Neural cell (in vitro differentiated cells): ENCODE measurements around the gene NKX3-2. TPM values are rescaled to one million over a fixed set of nuclear protein-coding genes. Genes with fewer than 3 reads are reported as not detected.

Source experiments
- H2AFZ ChIP-seq: fragments of 200-600, 300-800 bp; sonication (generic), shearing (Covaris generic); 2 replicates; pipeline ENCODE4 v1.6.0; 2014; ENCODE audit warnings: low read depth, mild to moderate bottlenecking, antibody characterized with exemption, low read length, moderate library complexity
- H3F3A ChIP-seq: fragments of 200-600 bp; shearing (Covaris generic); 2 replicates; pipeline ENCODE4 v1.6.1; 2016; ENCODE audit warnings: mild to moderate bottlenecking, moderate library complexity, mixed read lengths, antibody characterized with exemption, low read length; ENCODE audit not compliant: insufficient read depth, poor library complexity, severe bottlenecking
- H3K27ac ChIP-seq: fragments of 200-600, 300-800 bp; sonication (generic), shearing (Covaris generic); 2 replicates; pipeline ENCODE4 v1.5.1; 2014; ENCODE audit warnings: mild to moderate bottlenecking, low read length, moderate library complexity
- H3K27me3 ChIP-seq: fragments of 300-800, 200-600 bp; sonication (generic), shearing (Covaris generic); 2 replicates; pipeline ENCODE4 v1.6.0; 2014; ENCODE audit warnings: mild to moderate bottlenecking, low read depth, low read length, moderate library complexity; ENCODE audit not compliant: insufficient read depth
- H3K36me3 ChIP-seq: fragments of 300-800, 200-600 bp; sonication (generic), shearing (Covaris generic); 2 replicates; pipeline ENCODE4 v1.5.1; 2014; ENCODE audit warnings: mild to moderate bottlenecking, antibody characterized with exemption, low read length, moderate library complexity; ENCODE audit not compliant: insufficient read depth
- H3K4me2 ChIP-seq: fragments of 300-800, 200-600 bp; sonication (generic), shearing (Covaris generic); 2 replicates; pipeline ENCODE4 v1.6.0; 2014; ENCODE audit warnings: mild to moderate bottlenecking, low read length
- H3K4me3 ChIP-seq: fragments of 300-800, 200-600 bp; sonication (generic), shearing (Covaris generic); 2 replicates; pipeline ENCODE4 v1.5.1; 2014; ENCODE audit warnings: mild to moderate bottlenecking, low read length, moderate library complexity
- H3K79me2 ChIP-seq: fragments of 200-600 bp; shearing (Covaris generic); replicated peaks from 2 replicates; pipeline ENCODE4 v1.6.0; 2014; ENCODE audit warnings: mild to moderate bottlenecking, low read length, moderate library complexity; ENCODE audit not compliant: insufficient read depth
- H3K9ac ChIP-seq: fragments of 300-800, 200-600 bp; sonication (generic), shearing (Covaris generic); 2 replicates; pipeline ENCODE4 v1.6.1; 2016; ENCODE audit warnings: mild to moderate bottlenecking, low read length, mixed read lengths
- H3K9me2 ChIP-seq: fragments of 200-600 bp; shearing (Covaris generic); 2 replicates; pipeline ENCODE4 v1.6.1; 2016; ENCODE audit warnings: mild to moderate bottlenecking, low read length, mixed read lengths; ENCODE audit not compliant: insufficient read depth
- H3K9me3 ChIP-seq: fragments of 200-600, 300-800 bp; sonication (generic), shearing (Covaris generic); 2 replicates; pipeline ENCODE4 v1.6.1; 2016; ENCODE audit warnings: mild to moderate bottlenecking, mixed run types, low read length, moderate library complexity, mixed read lengths
- H4K20me1 ChIP-seq: fragments of 200-600 bp; shearing (Covaris generic); 2 replicates; pipeline ENCODE4 v1.6.1; 2016; ENCODE audit warnings: mild to moderate bottlenecking, mixed run types; ENCODE audit not compliant: insufficient read depth
- EP300 ChIP-seq: fragments of 450-650 bp; conservative IDR thresholded peaks from 2 replicates; pipeline ENCODE4 v1.6.1; 2014; ENCODE audit warnings: antibody characterized with exemption, mild to moderate bottlenecking, moderate library complexity; ENCODE audit not compliant: poor library complexity, severe bottlenecking
- EZH2 ChIP-seq: fragments of 200-600, 300-800 bp; shearing (Covaris generic), sonication (generic); IDR thresholded peaks from 2 replicates; pipeline ENCODE4 v1.6.1; 2014; ENCODE audit warnings: antibody characterized with exemption, low read length, borderline replicate concordance, mild to moderate bottlenecking; ENCODE audit not compliant: insufficient read depth, poor library complexity, severe bottlenecking
- MXI1 ChIP-seq: fragments of 450-650 bp; conservative IDR thresholded peaks from 2 replicates; pipeline ENCODE4 v1.6.1; 2014; ENCODE audit warnings: antibody characterized with exemption, mild to moderate bottlenecking; ENCODE audit not compliant: poor library complexity, severe bottlenecking
- POLR2AphosphoS5 ChIP-seq: IDR thresholded peaks from 2 replicates; pipeline ENCODE4 v1.6.1; 2012
- RAD21 ChIP-seq: fragments of 450-650 bp; conservative IDR thresholded peaks from 2 replicates; pipeline ENCODE4 v1.6.1; 2014; ENCODE audit warnings: antibody characterized with exemption, mild to moderate bottlenecking, moderate library complexity
- REST ChIP-seq: IDR thresholded peaks from 2 replicates; pipeline ENCODE4 v1.6.1; 2012; ENCODE audit warnings: borderline replicate concordance
- SMC3 ChIP-seq: fragments of 450-650 bp; conservative IDR thresholded peaks from 2 replicates; pipeline ENCODE4 v1.6.1; 2014; ENCODE audit warnings: antibody characterized with exemption, mild to moderate bottlenecking, moderate library complexity; ENCODE audit not compliant: poor library complexity
- TAF1 ChIP-seq: IDR thresholded peaks from 2 replicates; pipeline ENCODE4 v1.6.1; 2012; ENCODE audit warnings: low read depth
- polyA plus RNA-seq: library from polyadenylated mRNA; depleted of rRNA; stranded (reverse); fragments of >200 nt; gene quantifications from 2 replicates; pipeline ENCODE4 v1.2.3, GENCODE V29; 2014
- TF ChIP-seq, protein P1 (sequence below): fragments of 450-650 bp; IDR thresholded peaks from 2 replicates; pipeline ENCODE4 v1.5.1; 2014; ENCODE audit warnings: antibody characterized with exemption, mild to moderate bottlenecking, moderate library complexity; ENCODE audit not compliant: poor library complexity, severe bottlenecking

NKX3-2 gene
- polyA plus RNA-seq, 1 donor from 2014 or later, result not detected

GRCh38 chr4:13525606-13526281 is 18.6 kb downstream of the NKX3-2 start:
- Histone ChIP-seq H2AFZ (no peak overlapping the region), H4K20me1 (no peaks in the 10 kb centered on the region), H3K9me3 (peaks cover 17% of the 10 kb centered on the region), H3K9ac (no peak overlapping the region), H3K27ac (no peak overlapping the region), H3K9me2 (no peaks in the 10 kb centered on the region), H3F3A (no peaks in the 10 kb centered on the region), H3K27me3 (peaks cover 100% of the 10 kb centered on the region), H3K4me2 (no peak overlapping the region), H3K4me3 (no peak overlapping the region), H3K36me3 (no peaks in the 10 kb centered on the region), H3K79me2 (no peaks in the 10 kb centered on the region)
- TF ChIP-seq POLR2AphosphoS5 (no peak), SMC3 (no peak), REST (no peak), EZH2 (no peak), TAF1 (no peak), EP300 (no peak), MXI1 (no peak), RAD21 (no peak)
- TF ChIP-seq, protein P1, sequence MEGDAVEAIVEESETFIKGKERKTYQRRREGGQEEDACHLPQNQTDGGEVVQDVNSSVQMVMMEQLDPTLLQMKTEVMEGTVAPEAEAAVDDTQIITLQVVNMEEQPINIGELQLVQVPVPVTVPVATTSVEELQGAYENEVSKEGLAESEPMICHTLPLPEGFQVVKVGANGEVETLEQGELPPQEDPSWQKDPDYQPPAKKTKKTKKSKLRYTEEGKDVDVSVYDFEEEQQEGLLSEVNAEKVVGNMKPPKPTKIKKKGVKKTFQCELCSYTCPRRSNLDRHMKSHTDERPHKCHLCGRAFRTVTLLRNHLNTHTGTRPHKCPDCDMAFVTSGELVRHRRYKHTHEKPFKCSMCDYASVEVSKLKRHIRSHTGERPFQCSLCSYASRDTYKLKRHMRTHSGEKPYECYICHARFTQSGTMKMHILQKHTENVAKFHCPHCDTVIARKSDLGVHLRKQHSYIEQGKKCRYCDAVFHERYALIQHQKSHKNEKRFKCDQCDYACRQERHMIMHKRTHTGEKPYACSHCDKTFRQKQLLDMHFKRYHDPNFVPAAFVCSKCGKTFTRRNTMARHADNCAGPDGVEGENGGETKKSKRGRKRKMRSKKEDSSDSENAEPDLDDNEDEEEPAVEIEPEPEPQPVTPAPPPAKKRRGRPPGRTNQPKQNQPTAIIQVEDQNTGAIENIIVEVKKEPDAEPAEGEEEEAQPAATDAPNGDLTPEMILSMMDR, result no peak

DNA sequence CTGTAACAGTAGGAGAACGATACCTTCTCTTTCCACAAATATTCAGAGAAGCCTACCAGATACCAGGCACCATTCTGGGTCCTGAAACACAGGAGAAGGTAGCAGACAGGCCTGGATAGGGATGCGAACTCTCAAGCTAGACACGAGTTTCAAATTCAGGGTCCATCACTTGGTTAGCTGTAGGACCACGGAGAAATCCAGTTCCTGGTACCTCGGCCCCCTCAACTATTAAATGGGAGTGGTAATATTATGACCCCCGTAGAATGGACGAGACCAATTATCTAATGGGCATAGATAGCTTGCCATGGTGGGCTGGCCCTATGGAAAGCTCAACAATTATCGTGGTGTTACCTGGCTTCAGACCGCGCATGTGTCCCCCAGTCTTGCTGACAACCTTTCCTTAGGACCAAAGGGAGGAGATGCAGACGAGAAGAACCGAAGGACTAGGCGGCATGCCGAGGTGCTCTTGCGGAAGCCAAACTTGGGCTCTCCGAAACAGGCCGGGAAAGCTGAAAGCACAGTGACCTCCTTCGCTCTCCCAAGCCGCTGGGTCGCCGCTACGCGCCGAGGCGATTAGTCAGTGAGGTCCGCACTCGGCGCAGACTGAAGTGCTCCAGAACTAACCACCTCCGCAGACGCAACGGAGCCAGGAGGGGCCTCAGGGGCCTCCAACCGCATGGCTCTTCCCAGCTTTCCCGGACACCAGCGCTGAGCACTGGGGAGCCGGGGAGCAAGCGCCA is 19.6 kb downstream of the NKX3-2 start:
- no peak overlapping the region for H3K9ac ChIP-seq
- H4K20me1 ChIP-seq, result no peaks in the 10 kb centered on the region
- no peak overlapping the region for H2AFZ ChIP-seq
- H3K36me3 ChIP-seq, result no peaks in the 10 kb centered on the region
- H3K4me2 ChIP-seq, result no peak overlapping the region
- H3K27ac ChIP-seq, result no peak overlapping the region
- no peaks in the 10 kb centered on the region for H3F3A ChIP-seq
- peaks cover 100% of the 10 kb centered on the region for H3K27me3 ChIP-seq
- H3K79me2 ChIP-seq, result no peaks in the 10 kb centered on the region
- TF ChIP-seq POLR2AphosphoS5, result no peak
- no peak for TF ChIP-seq RAD21
- no peak for TF ChIP-seq MXI1
- TF ChIP-seq EP300, result no peak
- no peak for TF ChIP-seq TAF1
- no peak for TF ChIP-seq REST
- TF ChIP-seq, protein P1, result no peak
- TF ChIP-seq EZH2, result peak; percentile 77
- no peak overlapping the region for H3K4me3 ChIP-seq
- H3K9me2 ChIP-seq, result no peaks in the 10 kb centered on the region
- H3K9me3 ChIP-seq, result peaks cover 17% of the 10 kb centered on the region
